ENCODE measurements around the gene TPO.

Gene TPO

DNA sequence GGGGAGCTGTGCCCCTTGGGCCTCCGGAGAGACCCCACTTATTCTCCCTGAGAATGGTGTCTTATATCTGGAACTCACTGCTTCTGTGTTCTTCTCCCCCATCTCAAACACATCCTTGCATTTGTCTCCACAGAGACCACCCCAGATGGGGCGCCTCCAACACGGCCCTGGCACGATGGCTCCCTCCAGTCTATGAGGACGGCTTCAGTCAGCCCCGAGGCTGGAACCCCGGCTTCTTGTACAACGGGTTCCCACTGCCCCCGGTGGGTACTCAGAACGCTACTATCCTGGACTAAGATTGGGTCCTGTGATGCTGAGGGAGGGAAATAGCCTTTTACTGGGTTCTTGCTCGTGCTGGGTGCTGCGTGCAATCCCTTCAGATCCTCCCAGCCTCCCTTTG, 40.3 kb downstream of the TPO start:
- no peak for DNase-seq

DNA sequence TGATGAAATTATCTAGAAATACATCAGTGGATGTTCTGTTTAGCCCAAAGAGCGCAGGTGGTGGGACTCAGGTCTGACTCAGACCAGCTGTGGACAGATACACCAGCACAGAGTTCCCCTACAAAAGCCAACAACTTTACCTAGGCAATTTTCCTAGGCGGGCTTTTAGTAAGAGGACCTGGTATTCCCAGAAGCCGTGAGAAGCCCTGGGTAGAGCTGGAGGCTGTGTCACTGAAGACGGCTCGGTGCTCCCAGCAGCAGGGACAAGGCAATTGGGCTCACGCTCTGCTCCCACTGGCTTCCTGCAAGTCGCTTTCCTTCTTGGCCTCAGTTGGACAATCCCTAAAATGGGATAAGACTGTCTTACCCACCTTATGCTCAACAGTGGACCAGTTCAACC, 41.1 kb downstream of the TPO start:
- no peak for DNase-seq

GRCh38 chr2:1455466-1455865, 42.2 kb downstream of the TPO start:
- DNase-seq = no peak

DNA sequence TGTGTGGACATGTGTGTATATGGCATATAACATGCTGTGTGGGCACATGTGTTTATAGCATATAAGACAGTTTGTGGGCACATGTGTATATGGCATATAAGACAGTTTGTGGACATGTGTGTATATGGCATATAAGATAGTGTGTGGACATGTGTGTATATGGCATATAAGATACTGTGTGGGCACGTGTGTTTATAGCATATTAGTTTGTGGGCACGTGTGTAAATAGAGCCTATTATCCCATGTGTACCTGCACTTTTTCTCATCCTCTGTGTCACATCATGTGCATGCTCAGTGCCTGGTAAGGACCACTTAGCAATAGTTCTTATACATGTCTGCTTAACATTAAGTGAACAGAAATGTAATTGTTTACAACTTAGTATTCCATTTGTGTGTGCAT, 45.2 kb downstream of the TPO start:
- no peak for DNase-seq

DNA sequence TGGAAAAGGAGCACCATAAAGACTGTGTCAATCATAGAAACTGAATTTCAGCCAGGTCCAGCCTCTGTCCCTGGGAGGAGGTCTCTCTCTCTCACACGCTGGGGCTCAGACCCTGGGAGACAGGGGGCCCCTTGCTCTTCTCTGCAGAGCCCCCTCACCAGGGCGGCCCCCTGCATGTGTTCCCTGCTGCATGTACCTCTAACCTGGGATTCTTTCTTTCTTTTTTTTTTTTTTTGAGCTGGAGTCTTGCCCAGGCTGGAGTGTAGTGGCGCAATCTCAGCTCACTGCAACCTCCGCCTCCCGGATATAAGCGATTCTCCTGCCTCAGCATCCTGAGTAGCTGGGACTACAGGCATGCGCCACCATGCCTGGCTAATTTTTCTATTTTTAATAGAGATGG, 46.5 kb downstream of the TPO start:
- no peak for DNase-seq

GRCh38 chr2:1460851-1461418, 47.7 kb downstream of the TPO start:
- no peak for DNase-seq

DNA sequence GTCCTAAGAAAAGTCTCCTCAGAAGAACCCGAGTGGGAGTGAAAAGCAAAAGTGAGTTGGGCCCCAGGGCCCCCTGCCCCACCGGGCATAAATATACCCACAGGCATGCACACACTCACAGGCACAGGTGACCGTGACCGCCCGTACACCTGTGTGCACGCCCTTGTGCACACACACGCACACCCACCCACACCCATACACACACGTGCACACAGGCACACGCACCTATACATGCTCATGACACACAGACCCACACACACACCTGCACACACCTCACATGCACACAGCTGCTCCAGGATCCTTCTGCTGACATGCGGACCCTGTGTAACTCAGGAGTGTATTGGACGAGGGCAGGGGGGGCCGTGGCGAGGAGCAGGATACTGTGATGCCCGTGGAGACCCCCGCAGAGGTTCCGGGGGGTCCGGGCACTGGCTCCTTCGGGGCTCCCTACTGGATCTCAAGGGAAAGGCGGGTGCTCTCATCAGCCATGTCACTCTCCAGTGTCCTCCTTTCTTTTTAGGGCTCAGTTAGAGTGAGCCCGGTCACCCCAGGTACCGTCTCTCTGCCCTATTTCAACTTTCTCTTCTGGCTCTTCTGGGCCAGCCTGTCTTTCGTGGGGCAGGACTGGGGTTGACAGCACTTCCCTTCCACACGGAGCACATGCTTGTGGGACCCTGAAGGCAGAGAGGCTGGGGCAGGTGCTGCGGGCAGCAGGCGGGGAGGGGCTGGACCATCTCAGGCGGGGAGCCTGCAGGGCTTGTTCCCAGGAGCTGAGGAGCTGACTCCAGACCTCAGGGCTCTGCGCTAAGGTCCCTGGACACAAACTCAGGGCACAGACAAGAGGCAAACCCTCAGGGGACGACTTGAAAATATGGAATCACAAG, 48.5 kb downstream of the TPO start:
- DNase-seq = no peak

GRCh38 chr2:1462994-1463393, 49.7 kb downstream of the TPO start:
- DNase-seq = no peak

DNA sequence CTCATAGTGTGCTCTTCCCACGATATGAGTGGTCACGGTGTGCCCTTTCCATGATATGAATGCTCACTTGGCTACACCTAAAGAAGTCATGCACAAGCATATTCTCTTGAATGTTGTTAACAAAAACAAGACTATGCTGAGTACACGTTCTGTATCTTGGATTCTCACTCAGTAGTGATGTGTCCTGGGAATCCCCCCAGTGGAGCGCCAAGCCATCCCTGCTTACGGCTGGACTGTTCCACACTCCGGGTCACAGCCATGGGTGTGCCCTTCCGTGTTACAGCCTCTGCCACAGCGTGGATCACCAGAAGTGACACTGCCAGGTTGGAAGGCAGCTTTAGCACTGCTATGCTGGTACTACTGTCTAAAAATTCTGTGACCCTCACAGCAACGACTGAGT, 59.1 kb downstream of the TPO start:
- no peak for DNase-seq

DNA sequence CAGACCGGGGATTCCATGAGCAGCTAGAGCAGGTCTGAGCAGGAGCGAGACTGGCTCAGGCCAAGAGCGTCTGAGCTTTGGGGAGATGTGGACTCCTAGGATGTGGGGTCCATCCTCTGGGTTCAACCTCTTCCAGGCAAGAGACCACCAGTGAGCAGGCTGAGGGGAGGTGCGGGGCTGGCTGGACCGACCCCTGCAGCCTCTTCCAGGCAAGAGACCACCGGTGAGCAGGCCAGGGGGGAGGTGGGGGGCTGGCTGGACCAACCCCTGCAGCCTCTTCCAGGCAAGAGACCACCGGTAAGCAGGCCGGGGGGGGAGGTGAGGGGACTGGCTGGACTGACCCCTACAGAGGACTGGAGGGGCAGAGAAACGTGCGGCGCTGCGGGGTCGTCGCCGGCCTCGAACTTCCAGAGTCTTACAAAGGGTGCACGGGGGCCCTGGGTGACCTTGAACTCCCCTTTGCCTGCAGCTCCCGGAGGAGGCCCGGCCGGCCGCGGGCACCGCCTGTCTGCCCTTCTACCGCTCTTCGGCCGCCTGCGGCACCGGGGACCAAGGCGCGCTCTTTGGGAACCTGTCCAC, 63.4 kb downstream of the TPO start:
- DNase-seq = no peak

DNA sequence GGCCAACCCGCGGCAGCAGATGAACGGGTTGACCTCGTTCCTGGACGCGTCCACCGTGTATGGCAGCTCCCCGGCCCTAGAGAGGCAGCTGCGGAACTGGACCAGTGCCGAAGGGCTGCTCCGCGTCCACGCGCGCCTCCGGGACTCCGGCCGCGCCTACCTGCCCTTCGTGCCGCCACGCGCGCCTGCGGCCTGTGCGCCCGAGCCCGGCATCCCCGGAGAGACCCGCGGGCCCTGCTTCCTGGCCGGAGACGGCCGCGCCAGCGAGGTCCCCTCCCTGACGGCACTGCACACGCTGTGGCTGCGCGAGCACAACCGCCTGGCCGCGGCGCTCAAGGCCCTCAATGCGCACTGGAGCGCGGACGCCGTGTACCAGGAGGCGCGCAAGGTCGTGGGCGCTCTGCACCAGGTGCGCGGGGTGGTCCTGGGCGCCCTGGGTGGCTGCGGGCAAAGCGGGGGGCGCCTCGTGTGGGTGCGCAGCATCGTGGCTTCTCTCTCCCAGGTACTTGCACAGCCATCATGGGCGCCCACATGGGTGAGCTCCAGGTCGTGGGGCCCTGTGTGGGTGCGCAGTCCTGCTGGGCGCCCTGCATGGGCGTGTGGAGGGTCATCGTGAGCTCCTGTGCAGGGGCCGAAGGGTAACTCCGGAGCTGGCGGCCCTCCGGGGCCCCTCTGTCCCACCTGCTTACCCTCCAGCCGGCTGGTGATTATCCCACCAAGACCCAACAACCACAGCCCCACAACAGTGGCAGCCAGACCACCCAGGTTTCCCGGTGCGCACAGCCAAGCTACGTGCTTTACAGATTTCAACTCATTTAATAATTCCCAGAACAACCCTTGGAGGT, 64.2 kb downstream of the TPO start:
- DNase-seq = no peak

- no peak for DNase-seq
These were observed 65.3 kb downstream of the TPO start for GRCh38 chr2:1478311-1479305.

- no peak for DNase-seq
These were observed 66.1 kb downstream of the TPO start for GRCh38 chr2:1479346-1479745.

GRCh38 chr2:1480671-1481076, 67.4 kb downstream of the TPO start:
- DNase-seq = no peak

DNA sequence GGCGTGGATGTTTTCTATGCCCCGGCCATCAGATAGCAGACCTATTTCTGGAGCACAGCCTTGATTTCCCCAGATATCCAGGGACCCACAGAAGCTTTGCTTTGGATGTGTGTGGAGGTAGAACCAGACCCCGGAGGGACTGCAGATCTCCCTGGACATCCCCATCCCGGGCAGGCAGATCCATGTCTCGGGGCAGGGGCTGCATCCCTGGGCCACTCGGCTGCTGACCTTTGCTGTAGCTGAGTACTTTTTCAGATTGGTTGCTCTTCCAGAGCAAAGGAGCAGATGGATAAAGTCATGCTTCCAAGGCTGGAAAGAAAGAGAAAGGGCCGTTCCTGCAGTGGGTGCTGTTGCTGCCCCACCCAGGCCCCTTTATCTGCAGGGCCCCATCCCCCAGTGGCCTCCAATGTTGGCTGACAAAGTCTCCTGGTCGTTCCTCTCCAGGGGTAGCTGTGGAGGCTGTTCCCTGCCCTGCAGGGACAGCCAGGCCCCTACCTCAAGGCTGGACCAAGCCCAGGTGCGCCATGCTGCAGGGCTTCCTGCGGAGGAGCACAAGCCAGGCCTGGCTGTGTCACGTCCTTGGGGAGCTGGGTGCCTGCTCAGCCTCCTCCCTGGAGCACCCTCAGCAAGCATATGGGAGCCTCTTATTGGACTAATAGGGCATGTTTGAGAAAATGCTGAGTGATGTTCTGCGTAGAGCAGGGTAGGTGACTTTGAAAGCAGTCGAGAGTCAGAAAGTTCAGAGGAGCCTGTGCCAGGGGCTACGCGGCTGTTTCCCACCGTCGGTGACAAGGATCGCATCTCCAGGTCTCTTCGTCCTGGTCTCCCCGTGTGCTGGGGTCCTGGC, 68.4 kb downstream of the TPO start:
- no peak for DNase-seq

- DNase-seq = no peak
These were observed 69.0 kb downstream of the TPO start for GRCh38 chr2:1482253-1482675.

DNA sequence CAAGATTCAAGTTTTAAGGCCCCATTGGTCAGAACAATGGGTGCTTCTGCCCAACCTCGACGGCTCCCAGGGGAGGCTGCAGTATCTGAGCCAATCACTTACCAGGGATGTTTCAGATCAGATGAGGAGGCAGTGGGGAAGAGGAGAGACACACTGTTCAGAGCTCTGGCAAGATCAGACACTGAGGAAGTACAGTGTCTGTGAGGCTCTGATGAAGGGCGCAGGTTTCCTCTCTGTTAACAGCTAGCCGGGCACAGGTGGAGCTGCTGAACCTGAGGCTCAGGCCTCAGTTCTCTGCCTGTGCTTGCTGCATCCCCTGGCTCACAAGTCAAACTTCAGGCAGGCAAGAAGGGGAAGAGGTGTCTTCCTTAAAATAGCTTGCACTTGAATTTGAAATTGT, 69.7 kb downstream of the TPO start:
- DNase-seq = no peak

GRCh38 chr2:1483551-1483950, 70.3 kb downstream of the TPO start:
- DNase-seq = no peak

GRCh38 chr2:1484131-1484884, 71.0 kb downstream of the TPO start:
- no peak for DNase-seq

GRCh38 chr2:1486670-1487069, 73.4 kb downstream of the TPO start:
- DNase-seq = no peak

All from GDM1 (cell line).